Activated T-cell treated with anti-CD3 and anti-CD28 coated beads, Interleukin-2, amount 50 U/mL, for 4 hours (primary cell): ENCODE measurements around the gene TSHZ1. TPM values are rescaled to one million over a fixed set of nuclear protein-coding genes. Genes with fewer than 3 reads are reported as not detected.

ENCODE experiments used
- ATAC-seq, 2 donors: fragments of 200-7000 bp; cut with Tn5 transposase; one replicate each; pipeline ENCODE4 v1.10.0; 2021
- DNase-seq: peaks from one replicate; pipeline ENCODE4 v3.0.0-alpha.2; 2020
- H3K27me3 Mint-ChIP-seq: one replicate; pipeline ENCODE4 v1.8.0; 2021; ENCODE audit warnings: low read depth, mixed read lengths
- H3K36me3 Mint-ChIP-seq: one replicate; pipeline ENCODE4 v1.8.0; 2022; ENCODE audit warnings: mixed read lengths; ENCODE audit not compliant: insufficient read depth
- H3K4me1 Mint-ChIP-seq: one replicate; pipeline ENCODE4 v1.8.0; 2021; ENCODE audit warnings: low read depth, mixed read lengths
- H3K4me3 Mint-ChIP-seq: one replicate; pipeline ENCODE4 v1.8.0; 2021; ENCODE audit warnings: mild to moderate bottlenecking, moderate library complexity, mixed read lengths
- H3K9me3 Mint-ChIP-seq: one replicate; pipeline ENCODE4 v1.8.0; 2021; ENCODE audit warnings: mixed read lengths
- total RNA-seq, 3 donors: library from RNA; stranded (reverse); gene quantifications; one replicate each; pipeline ENCODE4 v1.2.1, GENCODE V29; 2021

TSHZ1 gene, protein sequence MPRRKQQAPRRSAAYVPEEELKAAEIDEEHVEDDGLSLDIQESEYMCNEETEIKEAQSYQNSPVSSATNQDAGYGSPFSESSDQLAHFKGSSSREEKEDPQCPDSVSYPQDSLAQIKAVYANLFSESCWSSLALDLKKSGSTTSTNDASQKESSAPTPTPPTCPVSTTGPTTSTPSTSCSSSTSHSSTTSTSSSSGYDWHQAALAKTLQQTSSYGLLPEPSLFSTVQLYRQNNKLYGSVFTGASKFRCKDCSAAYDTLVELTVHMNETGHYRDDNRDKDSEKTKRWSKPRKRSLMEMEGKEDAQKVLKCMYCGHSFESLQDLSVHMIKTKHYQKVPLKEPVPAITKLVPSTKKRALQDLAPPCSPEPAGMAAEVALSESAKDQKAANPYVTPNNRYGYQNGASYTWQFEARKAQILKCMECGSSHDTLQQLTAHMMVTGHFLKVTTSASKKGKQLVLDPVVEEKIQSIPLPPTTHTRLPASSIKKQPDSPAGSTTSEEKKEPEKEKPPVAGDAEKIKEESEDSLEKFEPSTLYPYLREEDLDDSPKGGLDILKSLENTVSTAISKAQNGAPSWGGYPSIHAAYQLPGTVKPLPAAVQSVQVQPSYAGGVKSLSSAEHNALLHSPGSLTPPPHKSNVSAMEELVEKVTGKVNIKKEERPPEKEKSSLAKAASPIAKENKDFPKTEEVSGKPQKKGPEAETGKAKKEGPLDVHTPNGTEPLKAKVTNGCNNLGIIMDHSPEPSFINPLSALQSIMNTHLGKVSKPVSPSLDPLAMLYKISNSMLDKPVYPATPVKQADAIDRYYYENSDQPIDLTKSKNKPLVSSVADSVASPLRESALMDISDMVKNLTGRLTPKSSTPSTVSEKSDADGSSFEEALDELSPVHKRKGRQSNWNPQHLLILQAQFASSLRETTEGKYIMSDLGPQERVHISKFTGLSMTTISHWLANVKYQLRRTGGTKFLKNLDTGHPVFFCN (N-terminal part only)
- 10 to 100 TPM; 10.8 to 13.6 (median 12.5) TPM for total RNA-seq

DNA sequence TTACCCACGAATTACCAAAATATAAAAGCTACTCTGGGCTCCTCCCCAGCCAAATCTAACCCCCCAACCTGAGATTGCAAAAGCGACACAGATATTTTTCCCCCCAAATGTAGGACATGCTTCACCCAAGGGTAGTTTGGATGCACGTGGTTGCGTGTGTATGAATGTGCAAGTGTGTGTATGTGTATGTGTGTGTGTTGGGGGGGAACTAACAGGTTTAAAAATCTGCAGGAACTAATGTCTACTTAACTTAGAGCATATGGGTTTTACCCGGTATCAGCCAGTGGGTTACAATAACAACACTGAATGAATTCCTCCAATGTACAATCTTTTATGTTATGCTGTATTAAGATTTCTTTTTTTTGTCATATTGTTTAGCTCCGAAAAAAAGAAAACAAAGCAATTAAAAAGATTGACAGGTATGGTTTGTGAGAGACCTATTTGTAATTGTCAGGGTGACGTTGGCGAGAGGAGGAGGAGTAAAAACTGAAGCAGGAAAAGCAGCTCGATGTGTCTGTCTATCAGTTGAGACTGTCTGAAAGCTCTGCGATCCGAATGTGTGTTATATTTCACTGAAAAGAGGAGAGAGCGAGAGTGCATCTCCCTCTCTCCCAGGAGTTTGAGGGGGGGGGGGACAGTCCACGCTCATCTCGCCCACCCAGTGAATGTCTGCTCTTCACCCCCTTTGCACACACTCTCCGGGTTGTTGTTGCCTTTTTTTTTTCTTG, at the start of gene TSHZ1:
TSS of gene TSHZ1 (plus strand) at position 524 of the 728 bp plus-strand sequence. CDS start 1,080 bp downstream, outside the sequence.
- Mint-ChIP-seq H3K36me3 (no peaks in the 10 kb centered on the region), H3K4me3 (peak within 1 kb of the TSS; percentile 98), H3K9me3 (no peaks in the 10 kb centered on the region), H3K27me3 (no peaks in the 10 kb centered on the region), H3K4me1 (peaks cover 68% of the 10 kb centered on the region)
- DNase-seq: no peak
- ATAC-seq: peak; percentile 17 to 24

DNA sequence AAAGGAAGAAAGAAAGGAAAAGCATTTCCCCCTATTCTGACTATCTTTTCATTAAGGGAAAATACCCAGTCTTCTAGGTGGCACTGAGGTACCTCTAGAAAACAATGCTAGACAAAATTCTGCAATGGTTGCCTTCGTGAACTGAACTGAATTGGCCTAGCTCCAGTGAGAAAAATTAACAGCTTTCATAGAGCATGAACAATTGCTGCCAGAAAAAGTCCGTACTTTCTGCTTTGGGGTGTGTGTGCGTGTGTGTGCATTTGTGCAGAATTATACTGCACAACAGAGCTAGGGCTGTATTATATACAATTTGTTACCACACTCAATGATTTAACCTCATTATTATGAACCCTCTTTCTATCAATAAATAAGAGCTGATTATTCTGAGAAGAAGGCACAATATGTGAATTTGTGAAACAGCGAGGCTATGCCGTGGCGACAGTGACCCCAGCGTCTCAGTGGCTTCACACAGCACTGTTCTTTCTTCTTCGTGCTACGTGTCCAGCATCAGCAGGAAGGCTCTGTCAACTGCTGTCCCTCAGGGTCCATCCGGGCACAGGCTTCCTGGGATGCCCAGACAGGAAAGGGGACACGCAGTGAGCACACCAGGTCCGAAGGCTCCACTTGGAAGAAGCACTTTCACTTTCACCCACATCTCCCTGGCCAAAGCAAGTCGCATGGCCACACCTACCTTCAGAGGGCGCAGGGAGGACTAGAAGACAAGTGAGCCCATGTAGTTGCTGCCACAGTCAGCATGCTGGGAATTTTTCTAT, 49.2 kb upstream of the TSHZ1 start:
- Mint-ChIP-seq H3K4me3 (peak overlapping the region; percentile 85), H3K4me1 (peaks cover 13% of the 10 kb centered on the region), H3K9me3 (no peaks in the 10 kb centered on the region), H3K27me3 (no peaks in the 10 kb centered on the region), H3K36me3 (no peaks in the 10 kb centered on the region)
- DNase-seq (no peak), ATAC-seq (peak in 1 of 2 donors; percentile 47)

DNA sequence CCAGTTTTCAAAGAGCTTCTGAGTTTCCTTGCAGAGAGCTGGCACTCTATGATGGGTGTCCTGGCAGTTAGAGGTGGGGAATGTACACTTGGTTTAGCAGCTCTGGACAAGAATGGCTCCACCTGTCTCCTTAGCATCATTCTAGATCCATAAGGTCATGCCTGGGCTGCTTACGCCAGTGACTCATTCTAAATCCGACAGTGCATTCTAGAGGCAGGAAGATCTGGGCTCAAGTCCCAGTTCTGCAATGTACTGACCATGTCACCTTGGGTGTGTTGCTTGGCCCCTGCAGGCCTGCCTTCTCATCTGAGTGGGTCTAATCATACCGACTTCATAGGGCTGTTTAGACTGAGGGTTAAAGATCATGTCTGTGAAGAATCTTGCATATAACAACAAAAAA, 48.1 kb upstream of the TSHZ1 start:
- Mint-ChIP-seq H3K9me3 (no peaks in the 10 kb centered on the region), H3K27me3 (peaks cover 4% of the 10 kb centered on the region), H3K4me1 (peaks cover 13% of the 10 kb centered on the region), H3K4me3 (no peak overlapping the region), H3K36me3 (no peaks in the 10 kb centered on the region)
- ATAC-seq (no peak), DNase-seq (no peak)

DNA sequence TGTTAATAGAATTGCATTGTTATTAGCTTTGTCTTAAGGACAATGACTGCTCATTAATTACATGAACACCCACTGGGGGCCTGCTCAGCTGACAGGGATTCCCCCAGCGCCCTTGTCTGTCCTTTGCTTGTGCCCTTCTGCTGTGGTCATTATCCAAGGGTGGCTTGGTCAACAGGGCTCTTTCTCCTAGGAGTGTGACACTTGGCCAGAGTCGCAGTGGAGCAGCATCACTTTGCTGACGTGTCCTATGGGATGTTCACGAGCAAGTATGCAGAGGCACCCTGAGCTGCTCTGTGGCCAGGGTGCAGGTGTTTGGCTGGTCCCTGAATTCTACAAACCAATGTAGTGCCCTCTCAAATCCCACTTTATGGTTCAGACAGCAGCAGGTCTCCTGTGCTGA, 47.6 kb upstream of the TSHZ1 start:
- DNase-seq (no peak), ATAC-seq (no peak)
- Mint-ChIP-seq H3K36me3 (no peaks in the 10 kb centered on the region), H3K4me1 (peaks cover 13% of the 10 kb centered on the region), H3K27me3 (peaks cover 4% of the 10 kb centered on the region), H3K9me3 (no peaks in the 10 kb centered on the region), H3K4me3 (no peak overlapping the region)

DNA sequence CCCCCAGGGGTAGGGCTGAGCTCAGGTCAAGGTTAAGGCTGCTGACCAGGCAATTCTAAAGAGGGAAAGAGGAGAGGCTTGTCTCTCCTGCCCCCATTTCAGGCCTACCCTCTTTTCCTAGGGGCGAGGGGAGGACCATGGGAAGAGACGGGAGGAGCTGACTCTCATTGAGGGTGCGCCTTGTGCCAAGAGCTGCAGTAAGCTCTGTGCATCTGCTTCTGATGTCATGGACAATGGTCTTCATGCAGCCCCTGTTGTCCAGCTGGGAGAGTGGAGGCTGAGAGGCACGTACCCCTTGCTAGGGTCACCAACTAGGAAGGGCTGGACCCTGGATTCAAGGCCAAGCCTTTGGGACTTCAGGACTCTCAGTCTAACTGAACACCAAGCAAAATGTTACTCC, 46.9 kb upstream of the TSHZ1 start:
- Mint-ChIP-seq H3K27me3 (peaks cover 4% of the 10 kb centered on the region), H3K36me3 (no peaks in the 10 kb centered on the region), H3K4me1 (peaks cover 13% of the 10 kb centered on the region), H3K4me3 (no peak overlapping the region), H3K9me3 (no peaks in the 10 kb centered on the region)
- DNase-seq: no peak
- no peak for ATAC-seq

DNA sequence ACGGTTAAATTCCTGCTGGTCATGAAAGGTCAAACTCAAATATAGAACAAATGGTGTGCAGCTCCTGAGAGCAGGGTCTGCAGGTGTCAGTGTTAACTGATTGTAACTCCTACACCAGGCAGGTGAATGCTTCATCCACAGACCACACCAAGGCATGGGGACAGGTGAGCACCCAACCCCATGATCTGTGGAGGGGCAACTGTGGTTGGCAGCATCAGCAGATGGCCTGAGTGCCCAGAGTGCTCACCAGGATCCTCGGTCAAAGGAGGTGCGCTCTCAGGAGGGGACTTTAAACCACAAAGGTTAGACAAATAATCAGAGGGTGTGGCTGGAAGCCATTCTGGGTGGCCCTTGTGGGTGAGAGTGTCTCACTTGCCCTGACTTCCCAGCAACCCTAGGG, 46.1 kb upstream of the TSHZ1 start:
- DNase-seq: no peak
- H3K9me3 Mint-ChIP-seq: no peaks in the 10 kb centered on the region
- peaks cover 4% of the 10 kb centered on the region for H3K27me3 Mint-ChIP-seq
- H3K36me3 Mint-ChIP-seq: no peaks in the 10 kb centered on the region
- no peak for ATAC-seq
- no peak overlapping the region for H3K4me3 Mint-ChIP-seq
- peaks cover 13% of the 10 kb centered on the region for H3K4me1 Mint-ChIP-seq

DNA sequence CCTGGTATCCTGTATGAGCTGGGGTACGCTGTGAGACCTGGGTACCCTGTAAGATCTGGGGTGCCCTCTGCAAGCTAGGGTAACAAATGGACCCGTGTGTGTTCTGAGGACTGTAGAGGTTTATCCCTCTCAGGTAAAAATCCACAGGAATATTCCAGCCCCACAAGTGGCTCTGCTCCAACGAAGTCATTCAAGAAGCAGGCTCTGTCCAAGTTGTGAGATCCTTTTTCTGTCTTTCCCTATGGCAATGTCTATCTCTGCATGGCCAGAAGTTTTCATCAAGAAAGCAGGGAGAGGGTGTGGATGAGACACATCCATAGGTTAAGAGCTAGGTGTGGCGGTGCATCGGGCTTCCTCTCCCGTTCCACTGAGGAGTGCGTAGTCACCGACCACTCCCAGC, 44.7 kb upstream of the TSHZ1 start:
- no peaks in the 10 kb centered on the region for H3K9me3 Mint-ChIP-seq
- no peak for DNase-seq
- no peaks in the 10 kb centered on the region for H3K36me3 Mint-ChIP-seq
- peaks cover 4% of the 10 kb centered on the region for H3K27me3 Mint-ChIP-seq
- peaks cover 12% of the 10 kb centered on the region for H3K4me1 Mint-ChIP-seq
- no peak overlapping the region for H3K4me3 Mint-ChIP-seq
- ATAC-seq: no peak

DNA sequence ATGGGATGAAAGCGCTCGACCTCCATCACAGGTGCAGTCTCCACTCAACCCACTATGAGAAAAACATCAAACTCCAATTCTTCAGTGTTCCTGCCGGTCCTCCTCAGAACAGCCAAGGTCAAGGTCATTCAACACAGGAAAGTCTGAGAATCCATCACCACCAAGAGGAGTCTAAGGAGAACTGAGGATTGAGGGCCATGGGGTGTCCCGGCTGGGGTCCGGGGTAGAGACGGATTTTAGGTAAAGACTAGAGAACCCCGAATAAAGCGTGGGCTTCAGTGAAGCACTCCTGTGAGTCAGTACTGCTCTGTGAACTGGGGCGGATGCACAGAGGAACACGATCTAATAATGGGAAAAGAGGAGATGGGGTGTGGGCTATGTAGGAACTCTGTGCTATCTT, 43.5 kb upstream of the TSHZ1 start:
- Mint-ChIP-seq H3K9me3 (no peaks in the 10 kb centered on the region), H3K4me1 (no peaks in the 10 kb centered on the region), H3K4me3 (no peak overlapping the region), H3K27me3 (peaks cover 4% of the 10 kb centered on the region), H3K36me3 (no peaks in the 10 kb centered on the region)
- no peak for DNase-seq
- ATAC-seq: no peak

DNA sequence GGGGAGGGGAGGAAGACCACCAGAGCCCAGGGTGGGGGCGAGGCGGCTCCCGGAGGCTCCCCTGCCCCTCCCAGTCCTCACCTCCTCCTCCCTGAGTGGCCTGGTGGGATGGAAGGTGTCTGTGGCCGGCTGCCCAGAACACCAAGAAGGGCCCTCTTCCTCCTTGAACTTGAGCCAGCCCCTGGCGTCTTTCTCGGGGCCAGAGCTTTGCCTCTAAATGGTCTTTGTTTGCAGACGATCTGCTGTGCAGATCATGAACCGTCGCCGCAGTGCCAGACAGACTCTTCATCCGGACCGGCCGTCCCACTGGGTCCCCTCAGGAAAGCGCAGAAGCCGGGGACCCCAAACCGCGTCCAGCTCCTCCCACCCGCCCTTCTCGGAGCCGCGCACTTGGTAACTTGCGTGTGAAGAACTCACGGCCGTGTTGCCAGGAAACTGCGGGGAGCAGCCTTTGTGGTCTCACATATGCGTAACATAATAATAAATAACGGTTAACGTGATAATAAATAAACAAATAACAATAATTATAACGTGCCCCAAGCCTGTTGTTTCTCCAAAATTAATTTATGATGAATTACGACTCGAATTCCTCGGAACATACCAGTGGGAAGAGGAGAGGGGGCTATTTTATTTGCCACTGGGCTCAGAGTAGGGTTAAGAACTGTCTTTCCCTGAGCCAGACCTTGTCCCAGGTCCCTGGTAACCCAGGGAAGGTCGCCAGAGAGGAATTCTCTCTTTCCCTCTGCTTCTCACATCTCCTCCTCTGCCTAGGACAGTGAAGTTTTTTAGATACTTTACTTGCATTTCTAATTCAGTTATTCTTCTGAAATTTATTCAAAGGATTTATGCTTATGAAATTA, 42.6 kb upstream of the TSHZ1 start:
- no peak overlapping the region for H3K4me3 Mint-ChIP-seq
- H3K27me3 Mint-ChIP-seq: peaks cover 4% of the 10 kb centered on the region
- ATAC-seq (no peak), DNase-seq (no peak)
- H3K4me1 Mint-ChIP-seq: no peaks in the 10 kb centered on the region
- H3K9me3 Mint-ChIP-seq: no peaks in the 10 kb centered on the region
- no peaks in the 10 kb centered on the region for H3K36me3 Mint-ChIP-seq

DNA sequence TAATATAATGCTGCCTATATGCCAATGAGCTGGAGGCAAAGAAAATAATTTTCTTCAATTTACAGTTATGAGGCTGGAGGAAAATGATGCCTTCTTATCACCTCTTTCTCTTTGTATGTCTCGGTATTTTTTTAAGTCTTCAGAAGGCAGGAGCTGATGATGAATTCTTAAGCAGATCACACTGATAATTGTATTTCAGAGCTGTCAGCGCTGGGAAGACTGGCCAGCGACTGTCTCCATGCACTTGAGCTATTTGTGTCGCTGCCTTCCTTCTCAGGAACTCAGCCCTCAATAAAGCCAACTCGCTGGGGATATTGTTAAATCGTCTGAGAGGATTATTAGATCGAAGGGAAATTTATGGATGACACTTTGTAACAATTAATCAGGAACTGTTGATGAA, 42.0 kb upstream of the TSHZ1 start:
- H3K4me3 Mint-ChIP-seq: no peak overlapping the region
- no peaks in the 10 kb centered on the region for H3K9me3 Mint-ChIP-seq
- no peaks in the 10 kb centered on the region for H3K36me3 Mint-ChIP-seq
- no peak for ATAC-seq
- no peak for DNase-seq
- H3K27me3 Mint-ChIP-seq: peaks cover 4% of the 10 kb centered on the region
- no peaks in the 10 kb centered on the region for H3K4me1 Mint-ChIP-seq

DNA sequence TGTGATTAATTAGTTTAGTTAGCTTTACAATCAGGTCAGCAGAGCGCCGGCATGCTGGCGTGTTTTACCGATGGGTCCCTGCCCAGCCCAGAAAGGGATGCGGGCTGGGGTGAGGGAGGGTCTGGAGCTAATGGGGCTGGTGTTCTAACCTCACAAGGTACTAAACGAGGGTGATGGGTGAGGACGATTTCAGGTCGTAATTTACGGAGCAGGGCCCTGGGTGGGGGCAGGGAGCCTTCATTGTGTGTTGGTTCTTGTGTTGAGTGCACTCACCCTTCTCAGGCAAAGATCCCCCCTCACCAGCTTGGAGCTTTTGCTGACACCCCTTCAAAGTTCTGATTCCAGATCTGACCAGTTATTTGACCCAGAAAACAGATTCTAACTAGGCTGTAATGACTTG, 41.2 kb upstream of the TSHZ1 start:
- Mint-ChIP-seq H3K36me3 (no peaks in the 10 kb centered on the region), H3K4me1 (no peaks in the 10 kb centered on the region), H3K27me3 (peaks cover 4% of the 10 kb centered on the region), H3K9me3 (no peaks in the 10 kb centered on the region), H3K4me3 (no peak overlapping the region)
- no peak for ATAC-seq
- DNase-seq: no peak

DNA sequence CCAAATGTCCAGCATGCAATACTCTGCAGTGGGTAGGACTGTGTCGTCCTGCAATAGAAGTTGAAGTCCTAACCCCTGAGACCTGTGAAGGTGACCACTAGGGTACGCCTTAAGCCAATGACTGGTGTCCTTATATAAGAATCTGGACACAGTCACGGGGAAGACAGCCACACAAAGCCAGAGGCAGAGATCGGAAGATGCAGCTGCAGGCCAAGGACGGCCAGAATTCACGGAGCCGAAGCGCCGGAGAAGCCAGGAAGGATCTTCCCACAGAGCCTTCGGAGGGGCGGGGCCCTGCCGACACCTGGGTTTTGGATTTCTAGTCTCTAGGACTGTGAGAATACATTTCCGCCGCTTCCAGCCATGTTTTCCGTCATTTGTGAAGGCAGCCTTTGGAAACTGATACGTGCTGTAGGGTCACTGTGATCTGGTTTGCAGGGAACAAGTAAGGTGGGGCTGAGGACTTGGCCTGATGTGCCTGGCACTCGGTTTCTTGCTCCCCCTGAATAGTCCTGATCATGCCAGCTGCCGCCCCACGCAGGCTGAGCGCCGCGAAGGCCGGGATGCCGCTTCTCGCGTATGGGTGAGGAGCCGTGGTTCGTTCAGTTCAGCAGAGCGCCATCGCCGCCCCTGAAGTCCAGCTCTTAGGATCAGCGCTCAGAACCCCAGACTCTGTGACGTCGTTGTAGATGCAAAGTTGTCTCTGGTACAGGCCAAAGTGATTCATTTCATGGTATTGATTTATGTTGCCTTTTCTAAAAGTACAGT, 40.4 kb upstream of the TSHZ1 start:
- Mint-ChIP-seq H3K4me3 (no peak overlapping the region), H3K9me3 (no peaks in the 10 kb centered on the region), H3K36me3 (no peaks in the 10 kb centered on the region), H3K27me3 (peaks cover 4% of the 10 kb centered on the region), H3K4me1 (no peaks in the 10 kb centered on the region)
- no peak for DNase-seq
- no peak for ATAC-seq
